ENCODE measurements around the gene BST1.

DNA sequence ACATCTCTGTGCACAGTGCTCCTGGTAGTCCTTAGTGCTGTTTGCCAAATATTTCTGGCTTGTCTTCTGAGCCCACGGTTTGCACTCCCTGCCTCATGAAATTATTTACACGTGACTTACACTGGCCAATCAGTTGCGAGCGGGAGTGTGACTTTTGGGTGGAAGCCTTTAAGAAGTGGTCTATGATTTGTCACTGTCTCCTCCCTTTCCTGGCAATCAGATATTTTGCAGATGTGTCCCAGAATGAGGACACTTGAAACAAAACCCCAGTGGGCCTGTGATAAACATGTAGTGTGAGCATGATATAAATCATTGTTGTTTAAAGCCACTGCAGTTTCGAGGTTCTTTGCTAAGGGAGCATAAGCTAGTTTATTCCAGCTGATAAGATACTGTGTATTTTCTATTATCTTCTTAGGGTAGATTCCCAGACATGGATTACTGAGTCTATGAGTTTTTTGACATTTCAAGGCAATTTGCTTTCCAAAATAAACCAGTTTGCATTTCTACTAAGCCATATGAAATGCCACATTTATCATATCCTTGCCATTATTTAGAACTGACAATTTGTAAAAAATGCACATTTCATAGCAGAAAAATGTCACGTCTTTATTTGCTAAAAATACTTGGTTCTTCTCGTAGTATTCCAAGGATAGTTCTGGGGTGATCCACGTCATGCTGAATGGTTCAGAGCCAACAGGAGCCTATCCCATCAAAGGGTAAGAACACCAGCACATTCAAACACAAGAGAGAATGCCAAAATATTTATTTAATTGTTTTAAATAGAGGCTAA lies 12.0 kb downstream of the BST1 start:
- no peak for TF ChIP-seq CTCF (IDR thresholded peaks at IDR 0.05)
- TF ChIP-seq POLR2A (IDR thresholded peaks at IDR 0.05) = no peak
